ENCODE measurements around the gene RAMAC.
"Not testable (repeated sequence)": the region's sequence is repeated elsewhere in the genome, so short reads cannot be mapped to it uniquely, and the experiment has no call there.

RAMAC gene

GRCh38 chr15:82969353-82969752, 16.7 kb upstream of the RAMAC start:
- no peak for DNase-seq

- DNase-seq = no peak
These were observed 15.8 kb upstream of the RAMAC start for GRCh38 chr15:82970078-82970686.

GRCh38 chr15:82970696-82971095, 15.3 kb upstream of the RAMAC start:
- no peak for DNase-seq

- DNase-seq = no peak
These were observed 14.6 kb upstream of the RAMAC start for GRCh38 chr15:82971218-82971984.

GRCh38 chr15:82972990-82973389, 13.0 kb upstream of the RAMAC start:
- no peak for DNase-seq

- DNase-seq = no peak
These were observed 8.9 kb upstream of the RAMAC start for GRCh38 chr15:82977076-82977475.

- no peak for DNase-seq
These were observed 7.6 kb upstream of the RAMAC start for GRCh38 chr15:82978438-82978837.

GRCh38 chr15:82979726-82980125, 6.3 kb upstream of the RAMAC start:
- no peak for DNase-seq

GRCh38 chr15:82980981-82981380, 5.0 kb upstream of the RAMAC start:
- DNase-seq = no peak

GRCh38 chr15:82986442-82986780, 401 bp downstream of the RAMAC start:
- DNase-seq = peak in 1 of 2 donors; percentile 16

- no peak for DNase-seq
These were observed 6.5 kb downstream of the RAMAC start for GRCh38 chr15:82992436-82992998.

- no peak for DNase-seq
These were observed 7.1 kb downstream of the RAMAC start for GRCh38 chr15:82993144-82993543.

GRCh38 chr15:82995076-82995475, 9.1 kb downstream of the RAMAC start:
- no peak for DNase-seq

- DNase-seq = no peak
These were observed 9.9 kb downstream of the RAMAC start for GRCh38 chr15:82995938-82996337.

GRCh38 chr15:82999426-82999825, 13.4 kb downstream of the RAMAC start:
- no peak for DNase-seq

- peak; percentile 40 to 81 for DNase-seq
These were observed 14.1 kb downstream of the RAMAC start for GRCh38 chr15:82999905-83000671.

- DNase-seq = not testable (repeated sequence)
These were observed 14.6 kb downstream of the RAMAC start for GRCh38 chr15:83000672-83001031.

- DNase-seq = peak; percentile 79 to 88
These were observed 24.8 kb downstream of the RAMAC start for GRCh38 chr15:83010709-83011270.

GRCh38 chr15:83011271-83012075, 25.5 kb downstream of the RAMAC start, which contains the start of gene C15orf40:
TSS of gene C15orf40 (minus strand) at chr15:83011639. CDS start at chr15:83011607, 32 bp downstream.
- DNase-seq = peak; percentile 84 to 89

- no peak for DNase-seq
These were observed 26.0 kb downstream of the RAMAC start for GRCh38 chr15:83012076-83012426.

GRCh38 chr15:83012636-83013035, 26.6 kb downstream of the RAMAC start:
- DNase-seq = peak in 1 of 2 donors; percentile 38

GRCh38 chr15:83014205-83014653, 28.2 kb downstream of the RAMAC start:
- peak in 1 of 2 donors; percentile 58 for DNase-seq
